ENCODE measurements around the gene TKFC.

Gene TKFC, protein sequence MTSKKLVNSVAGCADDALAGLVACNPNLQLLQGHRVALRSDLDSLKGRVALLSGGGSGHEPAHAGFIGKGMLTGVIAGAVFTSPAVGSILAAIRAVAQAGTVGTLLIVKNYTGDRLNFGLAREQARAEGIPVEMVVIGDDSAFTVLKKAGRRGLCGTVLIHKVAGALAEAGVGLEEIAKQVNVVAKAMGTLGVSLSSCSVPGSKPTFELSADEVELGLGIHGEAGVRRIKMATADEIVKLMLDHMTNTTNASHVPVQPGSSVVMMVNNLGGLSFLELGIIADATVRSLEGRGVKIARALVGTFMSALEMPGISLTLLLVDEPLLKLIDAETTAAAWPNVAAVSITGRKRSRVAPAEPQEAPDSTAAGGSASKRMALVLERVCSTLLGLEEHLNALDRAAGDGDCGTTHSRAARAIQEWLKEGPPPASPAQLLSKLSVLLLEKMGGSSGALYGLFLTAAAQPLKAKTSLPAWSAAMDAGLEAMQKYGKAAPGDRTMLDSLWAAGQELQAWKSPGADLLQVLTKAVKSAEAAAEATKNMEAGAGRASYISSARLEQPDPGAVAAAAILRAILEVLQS

DNA sequence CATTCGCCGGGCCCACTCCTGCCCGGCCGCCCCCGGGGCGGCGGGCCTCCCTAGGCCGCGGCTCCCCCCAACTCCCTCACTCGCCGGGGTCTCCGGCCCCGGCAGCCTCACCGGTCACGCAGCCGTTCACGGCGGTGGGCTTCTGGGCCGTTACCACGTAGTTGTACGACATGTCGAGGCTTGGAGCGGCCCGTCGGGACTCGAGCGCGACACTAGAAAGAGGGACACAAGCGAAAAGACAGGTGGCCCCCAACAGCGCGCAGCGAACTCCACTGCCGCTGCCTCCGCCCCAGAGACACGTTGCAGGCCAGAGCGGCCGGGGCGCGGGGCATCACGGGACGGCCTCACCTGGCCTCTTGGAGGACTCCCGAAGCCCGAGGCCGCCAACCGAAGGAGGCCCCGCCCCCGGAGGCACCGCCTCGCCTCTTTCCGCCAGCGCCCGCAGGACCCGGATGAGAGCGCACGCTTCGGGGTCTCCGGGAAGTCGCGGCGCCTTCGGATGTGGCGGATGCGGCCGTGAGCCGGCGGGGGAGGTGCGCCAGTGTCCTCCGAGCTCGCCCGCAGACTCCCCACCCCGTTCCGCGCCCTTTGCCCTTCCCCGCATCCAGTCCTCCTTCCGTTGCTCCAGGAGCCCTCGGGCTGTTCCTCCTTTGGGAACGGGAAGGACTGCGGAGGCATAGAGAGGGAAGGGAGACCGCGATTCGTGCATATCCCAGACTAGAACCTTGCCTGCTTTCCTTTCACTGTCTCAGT lies at the start of gene TKFC, which contains the start of gene DDB1:
TSS of gene TKFC (plus strand) at position 432 of the 753 bp plus-strand sequence. CDS start 1,501 bp downstream, outside the sequence.
TSS of gene DDB1 (minus strand) at position 309 of the 753 bp plus-strand sequence. CDS start at position 172, 137 bp downstream.
- peak; percentile 95 for DNase-seq (ENCODE audit: low spot score)

DNA sequence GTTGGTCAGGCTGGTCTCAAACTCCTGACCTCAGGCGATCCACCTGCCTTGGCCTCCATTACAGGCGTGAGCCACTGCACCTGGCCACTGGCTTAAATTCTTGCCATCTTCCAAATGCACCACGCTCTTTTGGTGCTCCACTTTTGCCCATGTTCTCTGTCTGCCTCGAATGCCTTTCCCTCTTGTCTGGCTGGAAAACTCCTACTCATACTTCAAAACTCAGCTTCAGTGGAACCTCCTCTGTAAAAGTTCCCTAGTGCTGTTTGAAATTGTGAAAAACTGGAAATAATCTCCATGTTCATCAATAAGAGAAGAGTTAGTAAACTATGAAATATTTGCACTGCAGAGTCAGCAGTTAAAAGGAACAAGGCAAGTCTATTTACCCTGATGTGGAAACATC lies 49.4 kb upstream of the TKFC start:
- DNase-seq (ENCODE audit: low spot score) = no peak

DNA sequence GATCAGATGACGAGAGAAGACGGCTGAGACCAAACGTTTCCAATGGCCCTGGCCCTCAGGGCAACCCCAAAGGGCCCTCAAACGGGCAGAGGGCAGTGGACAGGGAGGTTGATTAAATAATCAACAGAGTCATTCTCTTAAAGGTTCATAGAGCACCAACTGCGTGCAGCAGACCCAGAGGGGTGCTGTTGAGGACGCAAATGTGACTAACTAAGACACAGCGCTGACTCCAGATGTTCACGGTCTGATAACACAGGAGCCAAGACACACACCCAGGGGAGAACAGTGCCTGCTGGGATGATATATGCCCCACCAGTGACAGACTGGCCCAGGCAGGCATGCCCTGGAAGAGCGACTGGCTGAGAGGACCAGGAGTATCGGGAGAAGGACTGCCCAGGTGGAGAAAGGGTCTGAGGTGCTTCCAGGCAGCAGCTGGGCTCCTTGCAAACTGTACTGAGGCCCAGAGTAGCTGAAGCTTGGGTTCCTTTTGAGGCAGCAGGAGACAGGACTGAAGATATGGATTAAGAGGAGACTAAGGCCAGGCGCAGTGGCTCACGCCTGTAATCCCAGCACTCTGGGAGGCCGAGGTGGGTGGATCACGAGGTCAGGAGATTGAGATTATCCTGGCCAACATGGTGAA lies 45.6 kb upstream of the TKFC start:
- no peak for DNase-seq (ENCODE audit: low spot score)

DNA sequence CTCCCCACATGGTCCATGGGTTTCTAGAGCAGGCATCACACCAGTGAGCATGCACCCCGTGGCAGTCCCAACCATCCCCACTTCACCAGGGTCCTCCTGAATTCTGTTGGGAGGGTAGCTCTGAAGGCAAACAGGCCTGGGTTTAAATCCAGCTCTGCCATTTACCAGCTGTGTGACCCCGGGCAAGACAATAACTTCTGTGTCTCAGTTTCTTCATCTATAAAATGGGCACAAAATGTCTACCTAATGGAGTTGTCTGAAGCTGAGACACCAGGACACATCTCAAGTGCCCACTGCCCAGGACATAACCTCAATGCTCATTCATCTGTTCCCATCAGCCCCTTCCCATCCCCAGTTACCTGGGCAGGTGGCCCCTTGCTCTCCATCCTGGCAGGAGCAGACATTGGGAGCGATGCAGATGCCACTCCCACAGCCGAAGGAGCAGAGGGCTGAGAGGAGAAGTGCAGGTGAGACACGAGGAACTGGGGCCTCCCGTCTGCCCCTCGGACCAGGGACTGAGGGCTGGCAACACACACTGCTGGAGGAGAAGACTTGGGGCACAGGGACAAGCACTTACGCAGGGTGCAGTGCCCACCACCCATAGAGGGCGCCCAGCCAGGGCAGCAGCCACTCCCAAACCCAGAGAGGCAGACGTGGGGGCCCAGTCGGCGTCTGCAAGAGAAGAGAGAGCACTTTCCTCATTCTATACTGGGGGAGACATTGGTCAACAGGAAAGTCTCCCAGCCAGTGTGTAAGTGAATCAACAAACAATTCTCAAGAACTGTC lies 41.9 kb upstream of the TKFC start:
- no peak for DNase-seq (ENCODE audit: low spot score)

DNA sequence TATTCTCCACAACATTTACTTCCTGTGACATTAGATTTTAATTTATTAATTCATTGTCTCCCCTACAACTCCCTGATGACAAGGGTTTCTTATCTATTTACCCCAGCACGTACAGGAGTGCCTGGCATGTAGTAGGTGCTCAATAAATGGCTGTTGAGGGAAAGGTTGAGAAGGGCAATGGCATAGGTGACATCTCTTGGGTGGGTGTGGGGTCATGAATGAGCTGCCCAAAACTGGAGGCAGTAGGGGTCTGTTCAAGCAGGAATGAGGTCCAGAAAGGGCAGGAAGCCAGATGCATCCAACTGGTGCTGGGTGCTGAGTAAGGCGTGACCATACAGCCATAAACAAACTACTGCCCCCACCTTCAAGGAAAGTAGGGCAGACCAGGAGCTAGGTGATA lies 40.7 kb upstream of the TKFC start:
- no peak for DNase-seq (ENCODE audit: low spot score)

DNA sequence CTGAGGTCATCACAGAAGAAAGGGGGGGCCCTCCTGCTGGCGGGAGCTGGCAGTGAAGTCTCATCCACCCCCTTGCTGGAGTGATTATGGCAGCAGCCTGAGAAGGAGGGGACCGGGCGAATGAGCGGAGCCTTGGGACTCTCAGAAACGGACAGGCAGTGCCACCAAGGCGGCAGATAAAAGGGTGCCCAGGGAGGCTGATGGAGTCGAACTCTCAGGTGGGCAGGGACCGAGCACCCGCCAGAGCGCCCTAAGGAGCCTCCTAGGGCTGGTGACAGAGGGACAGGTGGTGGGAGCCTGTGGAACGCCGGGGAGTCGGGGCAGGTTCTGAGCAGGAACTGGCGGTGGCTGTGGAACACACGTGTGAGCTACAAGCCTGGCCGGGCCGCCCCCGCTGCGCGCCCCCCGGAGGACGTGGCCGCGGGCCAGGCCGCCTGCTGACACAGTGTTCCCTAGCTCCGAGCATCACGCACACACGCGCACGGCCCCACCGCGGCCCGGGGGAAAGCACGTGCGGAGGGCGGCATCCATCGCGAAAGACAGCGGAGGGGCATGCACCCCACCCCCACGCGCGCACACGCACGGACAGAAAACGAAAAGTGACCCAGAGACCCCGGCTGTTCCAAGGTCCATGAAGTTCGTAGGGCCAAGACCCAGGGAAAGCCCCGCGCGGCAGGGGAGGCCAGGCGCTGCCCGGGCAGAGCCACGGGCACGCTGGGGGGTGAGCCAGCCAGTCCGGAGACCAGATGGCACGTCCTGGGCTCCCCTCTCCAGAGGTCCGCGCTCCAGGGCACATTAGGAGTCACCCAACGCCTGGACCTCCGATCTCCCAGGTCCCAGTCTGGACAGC lies 38.9 kb upstream of the TKFC start:
- DNase-seq (ENCODE audit: low spot score) = no peak

DNA sequence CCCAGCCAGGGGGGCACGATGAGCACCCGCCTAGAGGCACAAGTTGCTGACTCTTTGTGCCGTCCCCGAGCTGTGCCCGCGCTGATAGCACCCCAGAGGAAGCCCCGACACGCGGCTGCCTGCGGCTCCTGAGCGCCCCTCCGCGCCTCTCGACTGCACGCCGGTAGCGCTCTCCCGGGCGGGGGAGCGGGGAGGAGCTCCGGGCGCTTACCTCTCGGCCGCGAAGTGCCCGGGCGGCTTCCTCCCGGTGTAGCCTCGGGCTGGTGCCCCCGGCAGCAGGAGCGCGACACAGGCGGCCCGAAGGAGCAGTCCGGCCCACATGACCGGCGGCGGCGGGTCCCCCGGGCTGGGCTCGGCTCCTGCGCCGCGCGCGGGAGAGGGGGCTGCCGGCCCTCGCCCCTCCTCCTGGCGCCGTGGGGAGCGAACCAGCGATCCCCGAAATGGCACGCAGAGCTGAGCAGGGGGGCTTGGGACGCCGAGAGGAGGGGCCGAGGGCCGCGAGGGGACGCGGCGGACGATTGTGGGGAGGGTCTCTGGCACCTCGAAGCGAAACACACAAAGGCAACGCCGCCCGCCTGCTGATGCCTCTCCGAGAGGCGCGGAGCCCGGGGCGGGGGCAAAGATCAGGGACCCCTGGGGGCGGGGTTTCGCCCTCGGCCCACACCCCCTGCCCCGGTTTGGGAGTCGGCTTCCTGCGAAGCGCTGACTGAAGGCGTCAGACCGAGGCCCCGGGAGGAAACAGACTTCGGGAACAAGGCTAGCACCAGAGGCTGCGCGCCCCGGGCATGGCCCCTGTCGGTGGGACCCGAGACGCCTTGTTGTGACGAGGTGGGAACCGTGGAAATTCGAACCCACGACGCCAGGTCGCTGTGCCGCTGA lies 38.1 kb upstream of the TKFC start, which contains the start of gene VWCE:
TSS of gene VWCE (minus strand) at position 600 of the 879 bp plus-strand sequence. CDS start at position 321, 279 bp downstream.
- DNase-seq (ENCODE audit: low spot score) = peak; percentile 38

DNA sequence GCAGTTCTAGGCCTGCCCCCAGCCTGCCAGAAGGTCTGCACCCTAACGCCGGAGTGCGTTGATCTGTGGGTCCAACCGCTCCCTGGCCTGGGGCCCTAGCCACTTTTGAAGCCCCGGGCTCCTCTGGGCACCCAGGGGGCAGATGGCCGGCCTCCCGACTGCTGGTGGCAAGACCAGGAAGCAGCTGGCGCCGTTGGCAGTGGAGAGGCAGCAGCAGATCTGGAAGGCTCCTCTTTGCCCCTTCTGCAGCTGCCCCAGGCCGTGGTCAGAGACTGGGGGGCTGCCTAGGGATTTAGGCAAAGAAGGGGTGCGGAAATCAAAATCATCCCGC lies 37.5 kb upstream of the TKFC start:
- no peak for DNase-seq (ENCODE audit: low spot score)

DNA sequence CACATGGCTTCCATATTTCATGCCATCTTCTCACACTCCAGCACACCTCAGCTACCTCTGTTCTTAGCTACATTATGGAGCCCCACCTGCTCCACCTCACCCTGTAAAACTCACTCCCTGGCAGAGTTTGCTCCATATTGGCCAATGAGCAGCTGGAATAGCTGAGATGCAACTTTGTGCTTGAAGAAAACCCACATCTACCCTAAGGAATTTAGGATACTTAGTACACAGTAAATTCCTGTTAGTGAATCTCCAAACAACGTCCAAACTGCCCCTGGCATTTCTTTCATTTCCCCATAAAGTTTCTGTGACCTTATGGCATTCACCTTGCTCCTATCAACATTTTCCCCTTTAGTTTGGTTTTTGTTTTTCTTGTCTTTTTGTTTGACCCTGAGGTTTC lies 35.7 kb upstream of the TKFC start:
- DNase-seq (ENCODE audit: low spot score) = no peak

DNA sequence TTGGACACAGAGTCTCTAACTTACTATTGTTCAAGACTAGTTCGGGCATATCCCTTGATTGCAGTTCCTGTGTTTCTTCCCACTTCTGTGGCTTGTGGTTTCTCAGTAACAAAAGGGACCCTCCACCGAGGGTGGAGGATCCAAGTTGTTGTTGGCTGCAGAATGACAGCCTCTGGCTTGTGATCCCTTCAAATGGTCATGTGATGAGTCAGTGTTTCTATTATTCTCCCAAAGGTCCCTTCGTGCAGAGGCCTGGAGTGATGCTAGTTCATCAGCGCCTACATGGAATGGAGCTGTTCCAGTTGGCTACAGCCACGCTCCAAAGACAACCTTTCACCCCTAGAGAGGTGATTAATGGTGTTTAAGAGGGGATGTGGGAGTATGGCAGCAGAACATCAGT lies 35.3 kb upstream of the TKFC start:
- DNase-seq (ENCODE audit: low spot score) = no peak

DNA sequence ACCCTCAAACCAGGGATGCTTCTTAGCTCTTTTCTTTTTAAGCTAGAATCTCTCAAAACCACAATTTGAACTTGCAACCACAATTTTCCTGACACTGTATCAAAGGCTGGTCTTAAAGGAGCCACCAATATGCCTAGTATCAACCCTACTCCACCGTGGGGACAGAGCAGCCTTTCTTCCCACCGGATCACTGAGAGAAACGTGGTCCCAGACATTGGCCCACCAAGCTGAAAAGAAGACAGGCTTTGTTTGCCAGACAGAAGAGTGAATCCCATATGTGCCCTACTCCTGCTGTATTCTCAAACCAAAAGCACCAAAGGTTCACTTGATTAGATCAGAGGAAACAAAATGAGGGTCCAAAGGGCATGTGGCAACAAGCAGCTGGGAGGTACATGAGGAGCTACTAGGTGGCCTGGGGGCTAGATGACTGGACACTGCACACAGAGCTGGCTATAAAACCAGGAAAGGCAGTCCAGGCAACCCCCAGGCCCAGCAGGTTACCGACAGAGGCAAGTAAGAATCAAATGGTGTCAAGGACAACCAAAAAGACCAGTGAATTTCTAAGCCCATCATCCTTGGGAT lies 34.3 kb upstream of the TKFC start:
- DNase-seq (ENCODE audit: low spot score) = no peak

DNA sequence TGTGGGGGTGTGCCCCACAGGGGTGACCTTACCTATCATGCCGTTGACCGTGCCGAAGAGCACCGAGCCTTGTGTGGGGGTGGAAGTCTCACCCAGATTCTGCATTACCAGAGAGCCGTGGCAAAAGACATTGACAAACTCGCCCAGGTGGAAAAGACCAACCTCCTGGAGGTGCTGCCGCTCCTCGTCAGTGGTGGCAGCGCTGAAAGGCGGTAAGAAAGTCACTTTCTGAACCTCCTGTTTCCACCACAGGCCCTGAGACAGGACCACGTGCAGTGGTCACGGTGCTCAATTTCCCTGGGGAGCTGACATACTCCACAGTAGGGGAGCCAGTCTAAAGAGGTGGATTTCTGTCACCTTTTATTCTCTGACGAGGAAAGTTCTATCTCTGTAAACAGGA lies 30.5 kb upstream of the TKFC start:
- no peak for DNase-seq (ENCODE audit: low spot score)

DNA sequence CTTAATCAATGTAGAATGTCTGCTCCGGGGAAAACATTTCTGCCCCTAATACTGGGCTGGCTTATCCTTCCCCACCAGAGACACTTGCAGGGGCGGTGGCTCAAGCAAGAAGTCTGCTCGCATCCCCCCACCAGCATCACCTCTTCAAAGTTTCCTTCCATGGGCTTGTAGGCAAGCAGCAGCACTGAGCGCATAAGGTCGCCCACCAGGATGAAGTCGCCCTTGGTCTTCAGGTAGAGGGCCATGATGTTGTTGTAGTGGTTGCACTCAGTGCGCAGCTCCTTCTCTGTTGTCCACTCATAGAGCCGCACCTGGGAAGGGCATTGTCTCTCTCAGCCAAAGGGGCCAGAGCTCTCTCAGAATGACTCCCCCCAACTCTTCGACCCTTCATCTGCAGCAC lies 29.3 kb upstream of the TKFC start:
- DNase-seq (ENCODE audit: low spot score) = no peak

DNA sequence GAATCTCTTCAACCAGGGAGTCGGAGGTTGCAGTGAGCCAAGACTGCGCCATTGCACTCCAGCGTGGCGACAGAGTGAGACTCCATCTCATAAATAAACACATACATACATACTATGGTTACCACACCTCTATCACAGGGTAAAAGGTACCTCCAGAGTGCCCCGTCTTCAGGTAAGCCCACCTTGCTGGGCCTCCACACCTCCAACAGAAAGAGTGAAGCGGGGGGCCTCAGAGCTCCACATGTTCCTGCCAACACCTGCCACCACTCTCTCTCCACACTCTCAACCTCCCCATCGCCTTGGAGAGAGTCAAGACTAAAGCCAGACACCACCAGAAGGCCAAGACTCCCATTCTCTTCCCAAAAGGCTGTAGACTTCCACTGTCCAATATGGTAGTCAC lies 27.6 kb upstream of the TKFC start:
- no peak for DNase-seq (ENCODE audit: low spot score)

DNA sequence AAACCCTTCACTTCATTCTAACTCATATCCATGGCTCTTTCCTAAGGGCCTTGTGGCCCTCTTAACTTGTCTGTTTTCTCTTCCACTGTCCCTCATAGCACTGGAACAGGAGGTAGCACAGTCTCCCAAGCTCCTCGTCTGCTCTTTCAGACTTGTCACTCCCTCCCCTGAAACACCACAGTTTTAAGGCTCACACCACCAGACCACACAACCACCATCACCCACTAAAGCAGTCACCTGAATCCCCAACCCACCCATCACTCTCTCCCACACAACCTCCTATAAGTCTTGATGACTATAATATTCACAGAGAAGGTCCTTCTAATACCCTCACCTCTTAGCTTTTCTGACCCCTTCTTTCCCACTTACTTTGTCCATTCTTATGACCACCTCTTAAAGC lies 26.8 kb upstream of the TKFC start:
- no peak for DNase-seq (ENCODE audit: low spot score)

DNA sequence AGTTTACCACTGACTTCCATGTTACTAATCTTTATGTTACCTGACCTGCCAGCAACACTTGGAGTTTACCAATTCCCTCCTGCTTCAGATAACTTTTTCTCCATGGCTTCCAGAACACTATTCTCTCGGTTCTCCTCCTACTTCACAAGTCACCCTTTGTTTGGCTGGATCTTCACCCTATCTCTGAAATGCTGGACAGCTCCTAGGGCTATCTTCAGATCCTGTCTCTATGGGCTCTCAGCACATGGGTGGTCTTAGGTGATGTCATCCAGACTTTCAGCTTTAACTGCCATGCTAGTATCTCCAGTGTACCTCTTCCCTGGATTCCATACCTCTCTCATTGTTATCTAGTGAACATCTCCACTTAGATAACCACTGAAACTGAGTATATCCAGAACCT lies 25.7 kb upstream of the TKFC start:
- no peak for DNase-seq (ENCODE audit: low spot score)

DNA sequence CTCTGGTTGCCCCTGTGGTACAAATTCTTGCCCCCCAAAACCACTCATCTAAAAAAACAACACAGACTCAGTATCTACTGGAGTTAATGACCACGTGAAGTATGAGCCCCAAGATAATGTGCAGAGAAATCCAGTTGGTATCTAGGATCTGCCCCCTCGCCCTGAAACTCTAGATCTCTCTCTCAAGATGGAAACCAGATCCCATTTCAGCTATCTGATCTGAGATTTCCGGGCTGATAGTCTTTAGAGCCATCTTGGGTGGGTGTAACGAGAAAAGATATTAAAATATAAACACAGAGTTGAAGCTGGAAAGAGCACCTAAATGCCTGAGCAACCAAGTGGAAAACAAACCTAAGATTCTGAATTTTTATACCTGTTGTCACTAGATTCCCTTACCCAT lies 23.9 kb upstream of the TKFC start:
- DNase-seq (ENCODE audit: low spot score) = no peak

DNA sequence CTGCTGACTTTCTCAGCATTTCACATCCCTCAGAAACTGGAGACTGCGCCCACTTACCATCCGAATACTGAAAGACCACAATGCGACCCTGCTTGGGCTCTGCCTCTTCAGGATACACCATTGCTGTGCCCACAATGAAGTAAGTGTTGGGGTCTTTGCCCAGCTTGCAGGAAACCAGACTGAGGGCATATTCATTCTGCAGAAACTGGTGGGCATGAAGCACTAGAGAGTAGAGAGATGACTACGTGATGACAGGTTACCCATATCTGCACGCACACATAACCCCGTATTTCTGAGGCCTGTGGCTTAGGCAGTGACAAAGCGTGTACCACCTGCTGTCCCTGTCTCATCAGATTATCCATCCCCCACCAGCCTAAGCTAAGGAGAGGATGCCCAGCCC lies 23.3 kb upstream of the TKFC start:
- DNase-seq (ENCODE audit: low spot score) = no peak

DNA sequence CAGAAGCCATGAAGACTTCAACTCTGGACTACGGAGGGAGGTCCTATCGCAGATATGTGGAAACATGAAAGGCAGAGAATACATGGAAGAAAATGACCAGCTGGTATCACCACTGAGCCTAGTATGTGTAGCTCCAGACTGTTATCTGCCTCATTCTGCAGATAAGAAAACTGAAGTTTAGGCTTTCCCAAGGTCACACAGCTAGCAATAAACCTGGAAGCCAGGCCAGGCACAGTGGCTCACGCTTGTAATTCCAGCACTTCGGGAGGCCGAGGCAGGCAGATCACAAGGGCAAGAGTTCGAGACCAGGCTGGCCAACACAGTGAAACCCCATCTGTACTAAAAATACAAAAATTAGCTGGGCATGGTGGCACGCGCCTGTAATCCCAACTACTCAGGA lies 22.3 kb upstream of the TKFC start:
- no peak for DNase-seq (ENCODE audit: low spot score)
